Measurements from ENCODE around the gene IDH2. TPM values are rescaled to one million over a fixed set of nuclear protein-coding genes. Genes with fewer than 3 reads are reported as not detected.

Gene IDH2
- polyA plus RNA-seq, 6 donors from 2014 or later, result 59.0 to 105 (median 64.5) TPM

DNA sequence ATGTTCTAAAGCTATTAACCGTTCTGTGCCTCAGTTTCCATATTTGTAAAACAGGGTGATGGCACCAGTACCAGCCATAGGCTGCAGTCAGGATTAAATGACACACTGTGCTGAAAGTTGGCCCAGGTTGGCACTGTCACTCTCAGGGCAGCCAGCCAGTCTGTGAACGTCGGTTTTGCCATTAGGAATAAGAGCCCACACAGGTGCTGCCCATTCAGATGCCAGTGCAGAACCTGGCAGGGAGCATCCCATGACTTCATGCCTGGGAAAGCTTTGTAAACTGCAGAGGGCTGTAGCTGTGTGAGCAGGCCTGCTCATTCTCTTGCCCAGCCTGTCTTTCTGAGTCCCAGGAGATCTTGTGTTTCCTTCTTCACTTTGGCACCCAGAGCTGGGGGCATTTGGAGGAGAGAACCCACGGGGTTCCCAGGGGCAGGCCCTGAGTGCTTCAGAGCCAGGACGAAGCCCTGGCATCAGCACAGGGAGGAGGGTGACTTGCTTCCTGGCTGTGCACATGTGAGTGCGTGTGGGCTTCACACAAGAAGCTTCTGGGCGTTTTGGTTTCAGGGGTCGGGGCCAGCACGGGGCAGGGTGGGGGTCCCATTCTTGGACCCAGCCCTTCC lies 54.2 kb downstream of the IDH2 start:
- DNase-seq, result no peak
- no peak for ATAC-seq (ENCODE audit: low read depth in 2 of 2)
- Mint-ChIP-seq H3K4me1 (peaks cover 52 to 71% (median 69%) of the 10 kb centered on the region in 3 donors), H3K4me3 (peak overlapping the region in 4 of 8 donors; percentile 41 to 83 (median 60)), H3K27me3 (no peaks in the 10 kb centered on the region), H3K9me3 (peaks cover 0 to 2% (median 0%) of the 10 kb centered on the region in 7 donors), H3K27ac (peak overlapping the region in 3 of 6 donors; percentile 28 to 96 (median 61)), H3K36me3 (no peaks in the 10 kb centered on the region)

DNA sequence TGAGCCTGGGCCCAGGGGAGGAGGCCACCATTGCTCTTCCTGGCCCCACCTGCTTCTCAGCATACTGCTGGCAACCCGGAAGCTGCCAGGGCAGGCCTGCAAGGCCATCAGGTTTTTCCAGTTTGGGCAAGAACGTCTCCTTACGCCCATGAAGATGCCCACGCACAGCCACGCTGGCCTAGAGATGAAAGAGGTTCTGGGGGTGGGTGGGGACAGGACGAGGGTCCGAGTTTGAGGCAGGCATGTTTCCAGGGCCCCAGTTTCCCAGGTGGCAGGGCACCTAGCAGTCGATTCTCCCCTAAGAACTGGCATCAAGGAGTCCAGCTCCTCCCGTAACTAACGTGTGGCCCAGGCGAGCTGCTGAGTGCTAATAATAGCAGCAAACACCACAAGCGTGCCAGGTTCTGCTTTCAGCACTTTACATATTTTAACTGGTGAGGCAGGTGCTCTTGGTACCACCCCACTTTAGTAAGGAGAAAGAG lies 55.3 kb downstream of the IDH2 start:
- ATAC-seq (ENCODE audit: low read depth in 2 of 2) (peak; percentile 98), DNase-seq (peak; percentile 65)
- peak overlapping the region; percentile 91 to 97 (median 96) for H3K27ac Mint-ChIP-seq
- no peaks in the 10 kb centered on the region for H3K27me3 Mint-ChIP-seq
- H3K9me3 Mint-ChIP-seq, result peaks cover 0 to 2% (median 0%) of the 10 kb centered on the region in 7 donors
- H3K4me1 Mint-ChIP-seq, result peaks cover 49 to 68% (median 61%) of the 10 kb centered on the region in 3 donors
- no peaks in the 10 kb centered on the region for H3K36me3 Mint-ChIP-seq
- H3K4me3 Mint-ChIP-seq, result peak overlapping the region; percentile 19 to 90 (median 72)

- H3K4me3 Mint-ChIP-seq, result peak overlapping the region; percentile 35 to 90 (median 72)
- no peaks in the 10 kb centered on the region for H3K27me3 Mint-ChIP-seq
- peak overlapping the region; percentile 91 to 97 (median 96) for H3K27ac Mint-ChIP-seq
- DNase-seq (no peak), ATAC-seq (ENCODE audit: low read depth in 2 of 2) (no peak)
- no peaks in the 10 kb centered on the region for H3K36me3 Mint-ChIP-seq
- H3K4me1 Mint-ChIP-seq, result peaks cover 48 to 67% (median 57%) of the 10 kb centered on the region in 3 donors
- H3K9me3 Mint-ChIP-seq, result peaks cover 0 to 2% (median 0%) of the 10 kb centered on the region in 7 donors
These were observed 56.0 kb downstream of the IDH2 start for GRCh38 chr15:90046289-90046688.

DNA sequence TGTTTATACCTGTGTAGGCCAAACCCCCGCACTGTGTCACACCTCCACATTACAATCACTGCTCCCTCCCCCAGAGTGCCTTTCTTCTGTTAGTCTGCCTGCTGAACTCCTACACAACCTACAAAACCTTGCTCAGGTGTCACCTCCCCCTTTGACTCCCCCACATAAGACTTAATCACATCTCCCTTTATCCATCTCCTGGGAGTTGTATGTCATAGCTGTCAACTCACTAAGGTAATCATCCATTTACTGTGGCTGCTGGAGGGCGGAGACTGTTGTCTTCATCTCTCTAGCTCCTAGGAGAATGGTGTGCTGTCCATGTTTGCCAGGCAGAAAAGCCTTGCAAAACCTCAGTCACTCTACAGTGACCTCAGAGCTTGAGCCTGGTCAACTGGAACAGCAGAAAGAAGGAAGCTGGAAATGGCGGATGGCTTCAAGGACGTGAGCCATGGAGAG lies 57.3 kb downstream of the IDH2 start:
- ATAC-seq (ENCODE audit: low read depth in 2 of 2), result no peak
- Mint-ChIP-seq H3K4me1 (peaks cover 53 to 67% (median 61%) of the 10 kb centered on the region in 3 donors), H3K4me3 (peak overlapping the region in 2 of 8 donors; percentile 41 to 64), H3K9me3 (peaks cover 0 to 2% (median 0%) of the 10 kb centered on the region in 7 donors), H3K36me3 (no peaks in the 10 kb centered on the region), H3K27me3 (no peaks in the 10 kb centered on the region), H3K27ac (peak overlapping the region in 4 of 6 donors; percentile 9 to 94 (median 56))
- no peak for DNase-seq

DNA sequence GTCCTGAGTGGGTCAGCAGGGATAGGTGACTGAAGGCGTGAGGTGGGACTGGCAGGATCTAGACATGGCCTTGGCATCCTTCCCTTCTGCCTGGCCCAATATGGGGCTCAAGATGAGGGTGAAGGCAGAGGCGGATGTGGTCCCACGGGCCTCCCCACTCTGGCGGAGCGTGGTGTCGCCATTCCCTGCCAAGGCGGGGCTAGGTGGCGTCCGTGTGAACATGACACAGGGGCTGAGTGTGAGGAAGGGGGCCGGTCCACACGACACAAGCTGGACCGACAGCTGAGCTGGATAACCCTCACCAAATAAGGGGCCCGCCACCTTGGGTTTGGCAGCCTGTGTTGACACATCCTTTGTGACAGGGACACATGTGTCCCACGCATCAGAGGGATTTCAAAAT lies 58.1 kb downstream of the IDH2 start:
- H3K4me1 Mint-ChIP-seq, result peaks cover 51 to 67% (median 58%) of the 10 kb centered on the region in 3 donors
- peak overlapping the region in 1 of 6 donors; percentile 45 for H3K27ac Mint-ChIP-seq
- peak overlapping the region in 1 of 8 donors; percentile 29 for H3K4me3 Mint-ChIP-seq
- H3K36me3 Mint-ChIP-seq, result no peaks in the 10 kb centered on the region
- no peak for ATAC-seq (ENCODE audit: low read depth in 2 of 2)
- peaks cover 0 to 2% (median 0%) of the 10 kb centered on the region in 7 donors for H3K9me3 Mint-ChIP-seq
- DNase-seq, result no peak
- no peaks in the 10 kb centered on the region for H3K27me3 Mint-ChIP-seq

GRCh38 chr15:90043530-90044010 lies 58.7 kb downstream of the IDH2 start:
- Mint-ChIP-seq H3K27ac (peak overlapping the region in 1 of 6 donors; percentile 45), H3K4me3 (no peak overlapping the region), H3K36me3 (peaks cover 0 to under 1% of the 10 kb centered on the region in 2 donors), H3K9me3 (peaks cover 0 to 2% (median 0%) of the 10 kb centered on the region in 7 donors), H3K27me3 (no peaks in the 10 kb centered on the region), H3K4me1 (peaks cover 52 to 67% (median 61%) of the 10 kb centered on the region in 3 donors)
- ATAC-seq (ENCODE audit: low read depth in 2 of 2) (no peak), DNase-seq (no peak)

DNA sequence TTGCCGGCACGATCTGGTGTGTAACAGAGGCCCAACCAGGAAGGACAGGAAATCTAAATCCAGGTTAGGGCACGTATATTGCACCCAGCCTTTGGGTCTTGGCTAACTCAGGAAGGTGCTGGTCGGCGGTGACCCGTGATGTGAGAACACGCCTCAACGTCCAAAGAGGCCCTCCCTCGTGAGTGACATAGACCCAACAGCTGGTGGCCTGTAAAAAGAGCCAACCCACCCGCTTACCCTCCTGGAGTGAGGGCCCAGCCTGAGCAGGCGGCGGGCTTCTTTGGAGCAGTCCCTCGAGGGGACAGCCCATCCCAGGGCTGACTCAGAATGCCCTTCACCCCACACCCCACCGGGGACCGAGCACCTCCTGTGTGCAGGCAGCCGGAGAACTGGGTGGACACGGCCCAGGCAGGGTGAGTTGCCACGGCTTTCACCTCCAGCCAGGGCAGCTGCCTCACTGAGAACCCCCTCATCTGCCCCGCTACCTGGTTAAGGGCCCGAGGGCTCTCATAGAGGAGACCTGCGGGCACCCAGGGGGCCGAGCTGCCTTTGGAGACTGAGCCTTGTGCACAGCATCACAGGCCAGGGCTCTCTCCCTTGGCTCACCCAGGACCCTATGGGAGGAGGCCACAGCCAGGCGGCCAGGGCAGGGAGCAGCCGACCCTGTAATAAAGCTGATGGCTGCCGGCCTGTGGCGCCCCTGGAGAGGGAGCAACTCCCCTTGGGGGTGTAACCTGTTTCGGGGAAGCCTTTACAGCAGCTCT lies 59.3 kb downstream of the IDH2 start:
- DNase-seq, result no peak
- Mint-ChIP-seq H3K9me3 (peaks cover 0 to 2% (median 0%) of the 10 kb centered on the region in 7 donors), H3K27ac (no peak overlapping the region)

DNA sequence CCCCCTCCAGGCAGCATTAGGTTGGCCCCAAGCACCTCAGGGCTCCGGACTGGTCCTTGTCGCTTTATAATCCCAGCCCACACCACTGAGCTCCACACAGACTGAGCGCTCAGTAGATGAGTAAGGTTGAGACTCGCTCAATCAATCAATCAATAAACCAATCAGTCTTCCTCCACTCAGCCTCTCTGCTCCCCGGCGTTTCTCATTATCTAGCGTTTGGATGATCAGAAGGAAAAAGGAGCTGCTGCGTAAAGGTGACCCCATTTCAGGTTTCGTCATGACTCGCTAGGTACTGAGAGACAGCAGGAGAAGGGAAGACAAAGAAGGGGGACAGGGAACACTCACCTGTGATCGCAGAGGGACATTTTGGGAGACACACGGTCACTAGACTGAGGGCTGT lies 59.9 kb downstream of the IDH2 start:
- Mint-ChIP-seq H3K4me3 (no peak overlapping the region), H3K36me3 (peaks cover 0 to 7% of the 10 kb centered on the region in 2 donors), H3K4me1 (peaks cover 63 to 65% (median 64%) of the 10 kb centered on the region in 3 donors), H3K27me3 (peaks cover 0 to 4% (median 0%) of the 10 kb centered on the region in 3 donors), H3K27ac (no peak overlapping the region), H3K9me3 (peaks cover 0 to 2% (median 0%) of the 10 kb centered on the region in 7 donors)
- no peak for ATAC-seq (ENCODE audit: low read depth in 2 of 2)
- no peak for DNase-seq

More for the DNA sequence above, 59.3 kb downstream of the IDH2 start:
- no peak overlapping the region for H3K4me3 Mint-ChIP-seq
- H3K36me3 Mint-ChIP-seq, result peaks cover 0 to 7% of the 10 kb centered on the region in 2 donors
- H3K27me3 Mint-ChIP-seq, result peaks cover 0 to 4% (median 0%) of the 10 kb centered on the region in 3 donors
- no peak for ATAC-seq (ENCODE audit: low read depth in 2 of 2)
- H3K4me1 Mint-ChIP-seq, result peaks cover 57 to 66% (median 63%) of the 10 kb centered on the region in 3 donors

DNA sequence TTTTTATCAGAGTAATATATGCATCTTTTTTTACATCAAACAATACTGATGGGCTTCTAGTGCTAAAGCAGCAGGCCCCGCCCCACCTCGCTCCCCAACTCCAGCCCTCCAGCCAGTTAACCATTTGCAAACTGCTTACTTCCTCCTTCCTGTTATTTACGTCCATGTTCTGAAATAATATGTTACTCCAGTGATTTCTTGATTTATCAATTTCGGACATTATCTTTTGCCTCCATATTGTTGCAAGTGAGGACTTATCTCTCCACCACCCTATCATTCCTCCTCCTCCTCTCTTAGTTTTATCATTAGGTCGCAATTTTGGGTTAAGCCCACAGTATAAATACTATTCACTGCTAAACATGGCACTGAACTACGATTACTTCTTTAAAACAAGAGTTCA lies 61.6 kb downstream of the IDH2 start:
- H3K27ac Mint-ChIP-seq, result peak overlapping the region in 1 of 6 donors; percentile 12
- DNase-seq (no peak), ATAC-seq (ENCODE audit: low read depth in 2 of 2) (no peak)
- peaks cover 0 to 4% (median 0%) of the 10 kb centered on the region in 3 donors for H3K27me3 Mint-ChIP-seq
- H3K9me3 Mint-ChIP-seq, result peaks cover 0 to 2% (median 0%) of the 10 kb centered on the region in 7 donors
- peaks cover 50 to 59% (median 58%) of the 10 kb centered on the region in 3 donors for H3K4me1 Mint-ChIP-seq
- H3K36me3 Mint-ChIP-seq, result peaks cover 0 to 7% of the 10 kb centered on the region in 2 donors
- peak overlapping the region in 1 of 8 donors; percentile 30 for H3K4me3 Mint-ChIP-seq

DNA sequence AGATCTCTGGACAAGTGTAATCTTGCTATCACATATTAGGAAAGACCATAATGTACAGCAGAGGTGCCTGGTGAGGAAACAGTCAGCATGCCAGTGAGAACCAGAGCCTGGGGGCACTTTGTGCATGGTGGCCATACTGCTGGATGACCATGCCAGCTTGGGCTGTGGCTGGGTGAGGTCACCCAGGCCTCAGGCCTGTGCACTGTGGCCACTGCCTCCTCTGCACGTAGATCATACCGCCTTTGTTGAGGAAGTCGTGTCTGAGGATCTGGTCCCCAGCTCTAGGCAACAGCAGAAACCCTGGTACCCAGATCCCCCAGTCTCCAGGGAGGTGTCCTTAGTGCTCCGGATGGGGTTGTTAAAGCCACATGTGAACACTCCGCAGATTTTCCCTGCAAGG lies 62.3 kb downstream of the IDH2 start:
- H3K9me3 Mint-ChIP-seq, result no peaks in the 10 kb centered on the region
- H3K4me3 Mint-ChIP-seq, result no peak overlapping the region
- peaks cover 49 to 58% (median 58%) of the 10 kb centered on the region in 3 donors for H3K4me1 Mint-ChIP-seq
- peaks cover 0 to 7% of the 10 kb centered on the region in 2 donors for H3K36me3 Mint-ChIP-seq
- peak overlapping the region in 3 of 6 donors; percentile 56 to 81 (median 61) for H3K27ac Mint-ChIP-seq
- H3K27me3 Mint-ChIP-seq, result peaks cover 0 to 4% (median 0%) of the 10 kb centered on the region in 3 donors
- no peak for DNase-seq
- no peak for ATAC-seq (ENCODE audit: low read depth in 2 of 2)

- peaks cover 55 to 62% (median 61%) of the 10 kb centered on the region in 3 donors for H3K4me1 Mint-ChIP-seq
- H3K36me3 Mint-ChIP-seq, result peaks cover 0 to 7% of the 10 kb centered on the region in 2 donors
- H3K4me3 Mint-ChIP-seq, result peak overlapping the region in 1 of 8 donors; percentile 75
- no peak for DNase-seq
- H3K27ac Mint-ChIP-seq, result peak overlapping the region in 5 of 6 donors; percentile 81 to 94 (median 84)
- peak in 1 of 2 donors; percentile 9 for ATAC-seq (ENCODE audit: low read depth in 2 of 2)
- H3K27me3 Mint-ChIP-seq, result peaks cover 0 to 4% (median 0%) of the 10 kb centered on the region in 3 donors
- no peaks in the 10 kb centered on the region for H3K9me3 Mint-ChIP-seq
These were observed 63.6 kb downstream of the IDH2 start for GRCh38 chr15:90038632-90039095.

DNA sequence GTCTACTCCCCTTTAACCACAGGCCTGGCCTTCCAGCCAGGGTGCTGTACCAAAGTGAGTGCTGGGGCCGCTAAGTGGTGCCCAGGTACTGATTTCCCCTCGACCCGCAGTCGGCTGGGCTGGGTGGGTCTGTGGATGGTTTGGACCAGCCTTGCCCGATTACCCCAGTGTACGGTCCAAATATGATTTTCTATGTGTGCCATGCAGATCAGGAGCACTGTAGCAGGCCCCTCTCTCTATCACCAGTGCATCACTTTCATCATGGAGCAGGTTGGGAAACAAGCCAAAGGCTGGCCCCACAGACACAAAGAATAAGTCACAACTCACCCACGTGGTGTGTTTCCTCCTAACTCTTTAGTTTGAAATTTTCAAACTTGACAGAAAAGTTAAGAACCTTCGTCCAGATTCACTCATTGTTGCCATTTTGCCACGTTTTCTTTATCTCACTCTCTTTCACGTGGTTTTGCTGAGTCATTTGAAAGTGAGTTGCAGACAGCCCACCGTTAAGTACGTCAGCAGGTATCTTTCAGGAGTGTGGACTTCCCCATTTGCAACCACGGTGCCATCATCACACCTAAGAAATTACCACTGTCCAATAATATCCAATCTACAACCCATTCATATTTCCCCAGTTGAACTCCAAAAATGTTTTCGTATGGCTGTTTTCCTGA lies 64.2 kb downstream of the IDH2 start:
- H3K27ac Mint-ChIP-seq, result peak overlapping the region; percentile 63 to 94 (median 84)
- H3K4me1 Mint-ChIP-seq, result peaks cover 57 to 64% (median 63%) of the 10 kb centered on the region in 3 donors
- peak overlapping the region in 1 of 8 donors; percentile 75 for H3K4me3 Mint-ChIP-seq
- peak; percentile 87 to 93 for ATAC-seq (ENCODE audit: low read depth in 2 of 2)
- peaks cover 0 to 4% (median 0%) of the 10 kb centered on the region in 3 donors for H3K27me3 Mint-ChIP-seq
- no peaks in the 10 kb centered on the region for H3K9me3 Mint-ChIP-seq
- H3K36me3 Mint-ChIP-seq, result peaks cover 0 to 7% of the 10 kb centered on the region in 2 donors
- peak; percentile 50 for DNase-seq
